NCI-H82 (cell line): ENCODE results near the gene SOD1.
"Not testable (repeated sequence)": the region's sequence is repeated elsewhere in the genome, so short reads cannot be mapped to it uniquely, and the experiment has no call there.

Experiments
- DNase-seq: peaks from one replicate; lab custom pipeline; 2025; lab: John Stamatoyannopoulos, UW

Gene SOD1

DNA sequence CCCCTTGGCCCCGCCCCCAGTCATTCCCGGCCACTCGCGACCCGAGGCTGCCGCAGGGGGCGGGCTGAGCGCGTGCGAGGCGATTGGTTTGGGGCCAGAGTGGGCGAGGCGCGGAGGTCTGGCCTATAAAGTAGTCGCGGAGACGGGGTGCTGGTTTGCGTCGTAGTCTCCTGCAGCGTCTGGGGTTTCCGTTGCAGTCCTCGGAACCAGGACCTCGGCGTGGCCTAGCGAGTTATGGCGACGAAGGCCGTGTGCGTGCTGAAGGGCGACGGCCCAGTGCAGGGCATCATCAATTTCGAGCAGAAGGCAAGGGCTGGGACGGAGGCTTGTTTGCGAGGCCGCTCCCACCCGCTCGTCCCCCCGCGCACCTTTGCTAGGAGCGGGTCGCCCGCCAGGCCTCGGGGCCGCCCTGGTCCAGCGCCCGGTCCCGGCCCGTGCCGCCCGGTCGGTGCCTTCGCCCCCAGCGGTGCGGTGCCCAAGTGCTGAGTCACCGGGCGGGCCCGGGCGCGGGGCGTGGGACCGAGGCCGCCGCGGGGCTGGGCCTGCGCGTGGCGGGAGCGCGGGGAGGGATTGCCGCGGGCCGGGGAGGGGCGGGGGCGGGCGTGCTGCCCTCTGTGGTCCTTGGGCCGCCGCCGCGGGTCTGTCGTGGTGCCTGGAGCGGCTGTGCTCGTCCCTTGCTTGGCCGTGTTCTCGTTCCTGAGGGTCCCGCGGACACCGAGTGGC, at the start of gene SOD1:
TSS of gene SOD1 (plus strand) at position 158 of the 723 bp plus-strand sequence. CDS start at position 235, 77 bp downstream.
- peak; percentile 97 for DNase-seq

DNA sequence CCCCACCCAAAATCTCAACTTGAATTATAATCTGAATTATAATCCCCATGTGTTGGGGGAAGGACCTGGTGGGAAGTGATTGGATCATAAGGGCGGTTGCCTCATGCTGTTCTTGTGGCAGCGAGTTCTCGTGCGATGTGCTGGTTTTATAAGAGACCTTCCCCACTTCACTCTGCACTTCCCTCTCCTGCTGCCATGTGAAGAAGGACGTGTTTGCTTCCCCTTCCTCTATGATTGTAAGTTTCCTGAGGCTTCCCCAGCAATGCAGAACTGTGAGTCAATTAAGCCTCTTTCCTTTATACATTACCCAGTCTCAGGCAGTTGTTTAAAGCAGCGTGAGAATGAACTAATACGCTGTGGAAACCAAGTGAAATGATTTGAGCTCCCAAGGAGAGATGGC, 48.0 kb upstream of the SOD1 start:
- DNase-seq = no peak

DNA sequence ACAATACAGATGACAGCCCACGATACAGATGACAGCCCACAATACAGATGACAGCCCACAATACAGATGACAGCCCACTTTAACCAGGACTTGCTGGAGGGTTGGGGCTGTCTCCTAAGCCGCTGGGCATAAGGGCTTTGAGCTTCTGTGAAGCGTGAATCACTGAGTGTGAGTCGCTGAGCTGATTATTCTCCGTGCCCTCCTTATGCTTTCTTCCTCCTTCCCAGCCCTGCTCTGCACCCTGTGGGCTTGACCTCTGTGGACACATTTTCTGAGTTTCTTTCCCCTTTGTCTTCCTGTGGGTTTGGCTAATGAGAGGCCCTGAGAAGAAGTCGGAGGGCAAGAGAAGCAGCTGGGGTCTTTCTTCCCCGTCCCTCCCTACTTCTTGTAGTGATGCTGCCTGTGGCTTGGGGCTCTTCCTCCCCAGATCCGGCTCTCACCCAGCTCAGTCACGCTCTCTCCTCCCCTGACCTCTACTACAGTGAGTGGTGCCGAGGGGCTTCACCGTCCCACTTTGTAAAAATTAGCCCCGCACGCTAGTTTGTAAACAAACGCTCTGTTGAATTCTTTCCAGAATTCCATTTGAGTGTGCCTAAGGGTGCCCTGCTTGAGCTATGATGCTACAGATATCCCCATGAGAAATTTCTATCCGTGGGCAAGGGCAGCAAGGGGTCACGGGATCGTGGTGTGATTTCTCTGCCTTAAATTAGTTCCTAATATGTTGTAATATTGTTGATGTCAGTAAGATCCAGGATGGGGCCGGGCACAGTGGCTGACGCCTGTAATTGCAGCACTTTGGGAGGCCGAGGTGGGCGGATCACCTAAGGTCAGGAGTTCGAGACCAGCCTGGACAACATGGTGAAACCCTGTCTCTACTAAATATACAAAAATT, 46.4 kb upstream of the SOD1 start:
- peak; percentile 72 for DNase-seq

DNA sequence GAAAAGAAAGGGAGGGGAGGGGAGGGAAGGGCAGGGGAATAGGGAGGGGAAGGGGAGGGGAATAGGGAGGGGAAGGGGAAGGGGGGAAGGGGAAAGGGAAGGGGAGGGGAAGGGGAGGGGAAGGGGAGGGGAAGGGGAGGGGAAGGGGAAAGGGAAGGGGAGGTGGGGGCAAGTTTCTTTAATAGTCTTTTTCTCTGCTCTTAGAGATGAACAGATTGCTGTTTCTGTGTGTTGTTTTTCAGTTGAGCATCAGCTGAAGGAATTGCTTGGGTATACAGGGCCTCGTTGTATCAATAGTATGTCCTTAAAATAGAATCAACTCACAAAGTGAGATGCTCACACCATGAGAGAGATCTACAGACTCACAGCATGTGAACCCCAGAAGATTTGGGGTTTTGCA, 44.8 kb upstream of the SOD1 start:
- no peak for DNase-seq

DNA sequence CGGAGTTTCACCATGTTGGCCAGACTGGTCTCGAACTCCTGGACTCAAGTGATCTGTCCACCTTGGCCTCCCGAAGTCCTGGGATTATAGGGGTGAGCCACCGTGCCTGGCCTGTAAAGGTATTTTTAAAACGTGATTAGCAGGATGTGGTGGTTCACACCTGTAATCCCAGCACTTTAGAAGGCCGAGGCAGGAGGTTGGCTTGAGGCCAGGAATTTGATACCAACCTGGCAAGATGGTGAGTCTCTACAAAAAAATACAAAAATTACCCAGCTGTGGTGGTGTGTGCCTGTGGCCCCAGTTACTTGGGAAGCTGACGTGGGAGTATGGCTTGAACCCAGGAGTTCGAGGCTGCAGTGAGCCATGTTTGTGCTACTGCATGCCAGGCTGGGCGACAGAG, 43.3 kb upstream of the SOD1 start:
- DNase-seq = no peak

DNA sequence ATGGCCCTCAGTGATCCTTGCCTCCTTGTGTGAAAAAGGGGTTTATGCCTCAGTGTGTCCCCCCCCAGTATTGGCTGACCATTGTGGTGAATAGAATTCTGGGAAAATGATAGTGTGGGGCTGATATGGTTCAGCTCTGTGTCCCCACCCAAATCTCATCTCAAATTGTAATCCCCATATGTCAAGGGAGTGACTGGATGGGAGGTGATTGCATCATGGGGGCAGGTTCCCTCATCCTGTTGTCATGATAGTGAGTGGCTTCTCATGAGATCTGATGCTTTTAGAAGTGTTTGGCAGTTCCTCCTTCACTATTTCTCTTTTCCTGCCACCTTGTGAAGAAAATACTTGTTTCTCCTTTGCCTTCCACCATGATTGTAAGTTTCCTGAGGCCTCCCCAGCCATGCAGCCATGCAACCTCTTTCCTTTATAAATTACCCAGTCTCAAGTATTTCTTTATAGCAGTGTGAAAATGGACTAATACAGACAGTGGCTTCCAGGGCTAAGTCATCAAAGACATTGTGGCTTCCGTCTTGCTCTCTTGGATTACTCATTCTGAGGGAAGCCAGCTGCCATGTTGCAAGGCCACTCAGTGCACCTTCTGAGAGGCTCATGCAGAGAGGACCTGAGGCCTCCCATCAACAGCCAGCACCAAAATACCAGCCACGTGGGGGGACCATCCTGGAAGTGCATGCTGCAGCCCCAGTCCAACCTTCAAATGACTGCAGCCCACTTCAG, 40.6 kb upstream of the SOD1 start:
- no peak for DNase-seq

DNA sequence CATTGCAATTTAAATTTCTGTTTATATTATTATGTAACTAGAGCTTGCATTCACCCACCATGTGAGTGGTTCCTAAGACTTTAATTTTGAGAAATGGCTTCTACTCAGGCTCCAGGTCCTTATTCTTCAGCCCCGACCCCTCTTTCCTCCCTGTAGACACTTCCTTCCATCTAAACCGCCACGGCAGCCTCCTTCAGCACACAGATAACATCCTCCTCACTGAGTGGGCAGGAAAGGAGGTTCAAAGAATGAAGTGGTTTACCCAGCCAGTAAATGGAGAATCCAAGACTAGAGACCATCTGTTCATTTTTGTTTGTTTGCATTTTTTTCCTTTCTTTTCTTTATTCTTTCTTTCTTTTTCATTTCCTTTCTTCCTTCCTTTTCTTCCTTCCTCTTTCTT, 37.1 kb upstream of the SOD1 start:
- DNase-seq = no peak

DNA sequence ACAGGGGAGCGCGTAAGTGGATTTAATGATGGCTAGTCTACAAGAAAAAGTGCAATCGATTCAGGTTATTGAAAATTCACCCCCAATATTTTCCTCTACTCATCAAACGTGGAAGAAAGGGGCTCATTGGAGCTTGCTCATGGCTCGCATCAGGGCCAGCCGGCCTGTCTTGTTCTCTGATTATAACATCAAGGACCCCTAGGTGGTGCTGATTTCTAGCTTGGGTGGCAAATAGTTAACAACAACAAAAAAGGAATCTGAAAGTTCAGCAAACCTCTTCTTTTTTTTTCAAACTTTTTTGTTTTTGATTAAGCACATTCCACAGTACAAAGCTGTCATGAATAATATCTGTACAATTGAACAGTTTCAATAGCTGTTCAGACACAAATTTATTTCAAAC, 35.8 kb upstream of the SOD1 start:
- peak; percentile 21 for DNase-seq

DNA sequence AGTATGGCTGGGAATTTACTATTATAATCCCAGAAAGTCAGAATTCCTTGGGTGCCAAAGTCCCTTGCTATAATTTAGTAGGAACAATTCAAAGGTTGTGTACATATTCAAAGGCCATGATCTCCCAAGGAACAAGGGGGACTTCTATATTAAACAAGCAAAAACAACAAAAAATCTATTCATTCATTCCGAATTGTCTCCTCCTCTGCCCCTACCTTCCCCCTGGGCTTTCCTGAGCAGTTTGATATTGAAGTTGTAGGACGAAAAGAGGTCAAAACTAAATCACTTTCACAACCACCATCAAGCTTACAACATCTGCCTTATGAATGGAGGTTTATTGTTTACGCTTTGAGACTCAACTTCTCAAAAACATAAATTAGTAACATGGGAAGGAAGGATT, 35.3 kb upstream of the SOD1 start:
- no peak for DNase-seq

DNA sequence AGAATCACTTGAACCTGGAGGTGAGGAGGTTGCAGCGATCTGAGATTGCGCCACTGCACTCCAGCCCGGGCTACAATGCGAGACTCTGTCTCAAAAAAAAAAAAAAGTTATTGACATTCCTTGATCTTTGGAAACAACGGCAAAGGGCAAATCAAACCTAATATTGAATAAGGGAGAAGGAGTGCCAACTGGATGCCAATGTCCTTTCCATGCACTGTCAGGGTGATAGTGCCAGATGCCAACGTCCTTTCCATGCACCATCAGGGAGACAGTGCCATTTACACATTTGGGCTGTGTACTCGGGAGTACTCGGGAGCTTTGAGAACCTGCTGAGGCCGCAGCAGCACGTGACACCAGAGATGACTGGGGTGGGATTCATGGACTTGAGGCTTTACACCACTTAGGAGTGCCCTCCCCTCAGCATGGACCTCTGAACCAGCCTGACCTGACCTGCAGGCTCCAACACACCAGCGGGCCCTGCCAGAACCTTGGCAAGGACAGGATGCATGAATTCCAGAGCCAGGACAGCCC, 34.5 kb upstream of the SOD1 start:
- DNase-seq = no peak

DNA sequence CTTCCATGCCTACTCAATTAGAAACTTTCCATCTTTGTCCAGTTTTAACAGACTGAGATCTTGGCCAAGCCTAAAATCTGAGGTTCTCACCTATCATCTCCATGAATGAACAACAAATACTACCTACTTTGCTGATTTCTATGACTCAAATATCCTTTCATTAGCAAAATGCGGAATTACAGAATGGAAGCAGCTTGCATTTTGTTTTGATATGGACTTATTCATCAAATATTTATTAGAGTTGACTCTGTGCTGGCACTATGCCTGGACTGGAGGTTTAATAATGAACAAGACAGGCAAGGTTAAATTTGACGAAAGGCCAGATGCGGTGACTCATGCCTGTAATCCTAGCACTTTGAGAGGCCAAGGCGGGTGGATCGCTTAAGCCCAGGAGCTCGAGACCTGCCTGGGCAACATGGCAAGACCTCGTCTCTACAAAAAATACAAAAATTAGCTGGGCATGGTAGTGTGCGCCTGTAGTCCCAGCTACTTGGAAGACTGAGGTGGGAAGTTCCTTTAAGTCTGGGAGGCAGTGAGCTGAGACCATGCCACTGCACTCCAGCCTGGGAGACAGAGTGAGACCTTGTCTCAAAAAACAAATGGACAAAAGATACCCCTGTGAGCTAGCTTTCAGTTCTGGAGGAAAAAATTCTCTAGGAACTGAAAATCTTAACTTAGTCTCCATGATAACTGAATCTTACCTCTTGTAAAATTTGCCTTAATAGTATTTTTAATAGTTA, 29.4 kb upstream of the SOD1 start:
- DNase-seq = peak; percentile 29

DNA sequence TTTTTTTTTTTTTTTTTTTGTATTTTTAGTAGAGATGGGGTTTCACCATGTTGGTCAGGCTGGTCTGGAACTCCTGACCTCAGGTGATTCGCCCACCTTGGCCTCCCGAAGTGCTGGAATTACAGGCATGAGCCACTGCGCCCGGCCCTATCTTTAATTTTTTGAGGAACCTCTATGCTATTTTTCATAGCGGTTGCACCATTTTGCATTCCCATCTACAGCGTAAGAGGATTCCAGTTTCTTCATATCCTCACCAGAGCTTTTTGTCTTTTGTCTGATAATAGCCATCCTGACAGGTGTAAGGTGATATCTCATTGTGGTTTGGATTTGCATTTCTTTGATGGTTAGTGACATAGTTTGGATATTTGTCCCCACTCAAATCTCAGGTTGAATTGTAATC, 27.6 kb upstream of the SOD1 start:
- not testable (repeated sequence) for DNase-seq

DNA sequence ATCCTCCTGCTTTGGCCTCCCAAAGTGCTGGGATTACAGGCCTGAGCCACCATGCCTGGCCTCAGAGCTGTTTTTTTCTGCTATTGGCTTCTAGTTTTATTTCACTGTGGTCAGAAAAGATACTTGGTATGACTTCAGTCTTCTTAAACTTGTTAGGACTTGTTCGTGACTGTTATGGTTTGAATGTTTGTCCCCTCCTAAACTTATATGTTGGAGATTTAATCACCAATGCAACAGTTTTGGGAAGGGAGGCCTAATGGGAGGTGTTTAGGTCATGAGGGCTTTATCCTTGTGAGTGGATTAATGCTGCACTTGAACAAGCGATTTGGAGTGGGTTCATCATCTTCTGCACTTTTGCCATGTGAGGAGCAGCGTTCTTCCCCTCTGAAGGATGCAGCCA, 24.5 kb upstream of the SOD1 start:
- DNase-seq = no peak

DNA sequence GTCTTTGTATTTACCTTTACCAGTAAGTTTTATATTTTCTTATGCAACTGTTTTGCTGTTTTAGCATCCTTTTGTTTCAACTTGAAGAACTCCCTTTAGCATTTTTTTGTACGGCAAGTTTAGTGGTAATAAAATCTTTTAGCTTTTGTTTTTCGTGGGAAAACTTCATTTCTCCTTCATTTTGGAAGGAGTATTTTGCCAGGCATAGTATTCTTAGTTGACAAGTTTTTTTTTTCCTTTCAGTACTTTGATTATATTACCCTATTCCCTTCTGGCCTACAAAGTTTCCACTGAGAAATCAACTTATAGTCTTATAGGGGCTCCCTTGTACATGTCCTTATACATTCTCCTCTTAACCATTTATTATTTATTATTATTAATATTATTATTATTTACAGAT, 22.6 kb upstream of the SOD1 start:
- no peak for DNase-seq

DNA sequence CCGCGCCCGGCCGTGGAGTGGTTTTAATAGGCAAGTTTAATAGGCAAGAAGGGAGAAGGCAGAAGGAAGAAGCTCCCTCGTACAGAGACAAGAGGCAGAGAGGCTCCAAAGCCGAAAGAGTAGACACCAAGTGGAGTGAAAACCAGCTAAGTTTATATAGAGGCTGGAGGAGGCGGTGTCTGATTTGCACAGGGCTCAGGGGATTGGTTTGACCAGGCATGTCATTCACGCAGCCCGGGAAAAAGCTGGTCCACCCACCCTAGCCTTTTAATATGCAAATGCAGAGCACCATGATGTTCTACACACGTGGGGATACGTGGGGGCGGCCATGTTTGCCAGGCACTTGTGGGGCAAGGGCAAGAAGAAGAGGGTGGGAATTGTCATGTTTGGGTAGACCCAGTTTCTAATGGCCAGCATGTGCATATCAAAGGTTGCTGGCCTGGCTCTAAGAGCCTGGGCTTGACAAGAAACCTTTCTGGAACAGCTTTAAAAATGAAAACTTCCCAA, 18.0 kb upstream of the SOD1 start:
- no peak for DNase-seq

DNA sequence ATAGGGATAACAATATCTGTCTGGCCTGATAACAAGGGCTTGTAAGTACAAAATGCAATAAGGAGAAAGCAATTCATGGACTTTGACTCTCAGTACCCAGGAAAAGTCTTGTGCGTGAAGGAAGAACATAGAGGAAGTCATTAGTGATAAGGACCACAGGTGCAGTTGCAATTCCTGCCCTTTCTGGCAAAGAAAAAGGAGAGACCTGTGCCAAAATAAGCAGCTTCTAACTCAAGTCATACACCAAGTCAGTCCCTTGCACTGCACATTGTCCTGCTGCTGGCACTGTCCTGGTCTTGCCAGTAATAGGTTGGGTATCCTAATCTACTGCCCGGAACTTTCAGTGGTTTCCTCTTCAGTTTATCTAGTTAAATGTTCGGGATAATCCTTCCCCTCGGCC, 14.8 kb upstream of the SOD1 start:
- DNase-seq = no peak

DNA sequence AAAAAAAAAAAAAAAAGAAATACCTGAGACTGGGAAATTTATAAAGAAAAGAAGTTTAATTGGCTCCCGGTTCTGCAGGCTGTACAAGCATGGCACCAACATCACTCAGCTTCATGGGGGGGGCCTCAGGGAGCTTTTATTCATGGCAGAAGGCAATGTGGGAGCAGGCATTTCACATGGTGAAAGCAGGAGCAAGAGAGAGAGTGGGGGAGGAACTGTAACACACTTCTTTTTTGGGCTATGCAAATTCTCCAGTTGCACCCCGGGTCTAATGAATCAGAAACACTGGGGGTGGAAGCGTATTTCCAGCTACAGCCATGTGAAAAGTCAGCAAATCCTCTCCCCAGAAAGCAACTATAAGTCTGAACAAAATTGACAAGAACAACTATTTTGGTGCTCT, 11.8 kb upstream of the SOD1 start:
- no peak for DNase-seq

DNA sequence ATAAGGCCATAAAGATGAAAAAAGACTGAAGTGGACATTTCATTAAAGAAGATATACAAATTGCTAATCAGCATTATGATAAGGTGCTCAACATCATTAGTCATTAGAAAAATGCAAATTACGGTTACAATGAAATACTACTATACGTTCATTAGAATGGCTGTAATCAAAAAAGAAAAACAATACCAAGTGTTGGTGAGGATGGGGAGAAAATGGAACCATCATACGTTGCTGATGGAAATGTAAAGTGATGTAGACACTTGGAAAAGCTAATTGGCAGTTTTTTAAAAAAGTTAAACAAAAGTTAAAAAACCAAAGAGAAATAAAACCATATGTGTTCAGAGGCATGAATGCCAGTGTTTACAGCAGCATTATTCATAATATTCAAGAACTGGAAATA, 8.6 kb upstream of the SOD1 start:
- DNase-seq = no peak

DNA sequence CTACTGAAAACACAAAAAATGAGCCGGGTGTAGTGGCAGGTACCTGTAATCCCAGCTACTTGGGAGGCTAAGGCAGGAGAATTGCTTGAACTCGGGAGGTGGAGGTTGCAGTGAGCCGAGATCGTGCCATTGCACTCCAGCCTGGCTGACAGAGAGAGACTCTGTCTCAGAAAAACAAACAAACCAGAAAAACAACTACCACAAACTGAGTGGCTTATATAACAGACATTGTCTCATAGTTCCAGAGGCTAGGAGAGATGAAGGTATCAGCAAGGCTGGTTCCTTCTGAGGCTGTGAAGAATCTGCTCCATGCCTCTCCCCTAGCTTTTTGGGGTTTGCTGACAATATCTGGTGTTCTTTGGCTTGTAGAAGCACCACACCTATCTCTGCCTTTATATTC, 8.0 kb upstream of the SOD1 start:
- not testable (repeated sequence) for DNase-seq

DNA sequence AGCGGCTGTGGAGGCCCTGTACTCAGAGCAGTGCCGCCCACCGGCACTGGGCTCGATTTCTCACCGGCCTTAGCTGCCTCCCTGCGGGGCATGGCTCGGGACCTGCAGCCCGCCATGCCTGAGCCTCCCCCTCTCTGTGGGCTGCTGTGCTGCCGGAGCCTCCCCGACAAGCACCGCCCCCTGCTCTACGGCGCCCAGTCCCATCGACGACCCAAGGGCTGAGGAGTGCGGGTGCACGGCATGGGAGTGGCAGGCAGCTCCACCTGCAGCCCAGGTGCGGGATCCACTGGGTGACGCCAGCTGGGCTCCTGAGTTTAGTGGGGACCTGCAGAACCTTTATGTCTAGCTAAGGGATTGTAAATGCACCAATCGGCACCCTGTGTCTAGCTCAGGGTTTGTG, 5.2 kb upstream of the SOD1 start:
- DNase-seq = no peak

DNA sequence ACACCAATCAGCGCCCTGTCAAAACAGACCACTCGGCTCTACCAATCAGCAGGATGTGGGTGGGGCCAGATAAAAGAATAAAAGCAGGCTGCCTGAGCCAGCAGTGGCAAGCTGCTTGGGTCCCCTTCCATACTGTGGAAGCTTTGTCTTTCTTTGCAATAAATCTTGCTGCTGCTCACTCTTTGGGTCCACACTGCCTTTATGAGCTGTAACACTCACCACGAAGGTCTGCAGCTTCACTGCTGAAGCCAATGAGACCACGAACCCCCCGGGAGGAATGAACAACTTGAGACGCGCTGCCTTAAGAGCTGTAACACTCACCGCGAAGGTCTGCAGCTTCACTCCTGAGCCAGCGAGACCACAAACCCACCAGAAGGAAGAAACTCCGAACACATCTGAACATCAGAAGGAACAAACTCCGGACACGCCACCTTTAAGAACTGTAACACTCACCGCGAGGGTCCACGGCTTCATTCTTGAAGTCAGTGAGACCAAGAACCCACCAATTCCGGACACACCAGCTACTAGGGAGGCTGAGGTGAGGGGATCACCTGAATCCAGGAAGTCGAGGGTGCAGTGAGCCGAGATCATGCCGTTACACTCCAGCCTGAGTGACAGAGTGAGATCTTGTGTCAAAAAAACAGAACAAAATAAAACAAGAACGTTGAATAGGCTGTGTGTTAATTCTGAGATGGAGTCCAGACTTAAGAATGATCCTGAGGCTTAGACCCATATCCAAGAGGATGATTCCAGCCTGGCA, 4.5 kb upstream of the SOD1 start:
- not testable (repeated sequence) for DNase-seq
